ENCODE data around the gene ATAD3C. TPM values are rescaled to one million over a fixed set of nuclear protein-coding genes. Genes with fewer than 3 reads are reported as not detected.

The ATAD3C gene
- total RNA-seq, 2 donors from 2014 or later, result 0.16 to 0.64 TPM

DNA sequence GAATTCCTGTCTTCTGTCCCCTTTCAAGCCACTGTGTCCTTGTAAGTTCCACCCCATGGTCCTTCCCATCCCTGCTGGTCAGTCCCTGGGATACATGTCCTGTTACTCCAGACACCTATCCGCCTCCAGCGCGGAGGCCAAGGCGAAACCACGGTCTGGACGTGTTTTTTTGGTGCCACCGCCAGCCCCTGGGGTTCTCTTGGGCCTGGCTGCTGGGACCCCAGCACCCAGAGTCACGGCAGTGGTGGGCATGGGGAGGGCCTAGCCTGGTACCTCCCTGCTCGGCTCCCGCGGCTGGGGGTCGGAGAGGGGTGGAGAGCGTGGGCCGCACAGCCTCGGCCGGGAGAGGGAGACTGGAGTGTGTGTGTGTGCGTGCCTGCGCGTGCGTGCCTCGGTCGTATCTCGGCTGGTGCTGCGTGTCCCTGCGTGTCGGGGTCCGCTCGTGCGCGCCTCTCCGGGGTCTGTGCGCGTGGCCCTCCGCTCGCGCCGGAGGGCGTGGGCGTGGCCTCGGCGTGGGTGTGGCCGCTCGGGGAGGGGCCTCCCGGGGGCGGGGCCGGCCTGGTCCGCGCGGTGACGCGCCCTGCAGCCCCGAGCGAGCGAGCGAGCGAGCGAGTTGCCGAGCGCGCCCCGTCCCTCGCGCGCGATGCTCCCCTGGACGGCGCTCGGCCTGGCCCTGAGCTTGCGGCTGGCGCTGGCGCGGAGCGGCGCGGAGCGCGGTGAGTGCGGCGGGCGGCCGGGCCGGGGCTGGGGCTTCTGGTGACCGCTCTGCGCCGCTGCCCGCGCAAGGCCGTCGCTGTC lies 14.2 kb upstream of the ATAD3C start, which contains the start of gene VWA1:
VWA1 (plus strand) TSS at position 585 of the 798 bp plus-strand sequence; CDS start at position 644, 59 bp downstream.
- H3K4me3 ChIP-seq, result peak within 1 kb of the TSS; percentile 62
- H3K27ac ChIP-seq, result peak within 1 kb of the TSS; percentile 96
- H3K36me3 ChIP-seq, result no peaks in the 10 kb centered on the region
- TF ChIP-seq, protein P1, sequence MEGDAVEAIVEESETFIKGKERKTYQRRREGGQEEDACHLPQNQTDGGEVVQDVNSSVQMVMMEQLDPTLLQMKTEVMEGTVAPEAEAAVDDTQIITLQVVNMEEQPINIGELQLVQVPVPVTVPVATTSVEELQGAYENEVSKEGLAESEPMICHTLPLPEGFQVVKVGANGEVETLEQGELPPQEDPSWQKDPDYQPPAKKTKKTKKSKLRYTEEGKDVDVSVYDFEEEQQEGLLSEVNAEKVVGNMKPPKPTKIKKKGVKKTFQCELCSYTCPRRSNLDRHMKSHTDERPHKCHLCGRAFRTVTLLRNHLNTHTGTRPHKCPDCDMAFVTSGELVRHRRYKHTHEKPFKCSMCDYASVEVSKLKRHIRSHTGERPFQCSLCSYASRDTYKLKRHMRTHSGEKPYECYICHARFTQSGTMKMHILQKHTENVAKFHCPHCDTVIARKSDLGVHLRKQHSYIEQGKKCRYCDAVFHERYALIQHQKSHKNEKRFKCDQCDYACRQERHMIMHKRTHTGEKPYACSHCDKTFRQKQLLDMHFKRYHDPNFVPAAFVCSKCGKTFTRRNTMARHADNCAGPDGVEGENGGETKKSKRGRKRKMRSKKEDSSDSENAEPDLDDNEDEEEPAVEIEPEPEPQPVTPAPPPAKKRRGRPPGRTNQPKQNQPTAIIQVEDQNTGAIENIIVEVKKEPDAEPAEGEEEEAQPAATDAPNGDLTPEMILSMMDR (IDR thresholded peaks at IDR 0.05), result no peak
- peak within 1 kb of the TSS; percentile 63 to 73 for H3K9ac ChIP-seq (ENCODE audit: low read depth in 2 of 2, low read length in 2 of 2)
- H3K9me3 ChIP-seq, result no peaks in the 10 kb centered on the region
- peaks cover 4% of the 10 kb centered on the region for H3K27me3 ChIP-seq
- peaks cover 40% of the 10 kb centered on the region for H3K4me1 ChIP-seq
- DNase-seq, result peak; percentile 85
- intact Hi-C loops (cut with DNase I), result no loop called here

DNA sequence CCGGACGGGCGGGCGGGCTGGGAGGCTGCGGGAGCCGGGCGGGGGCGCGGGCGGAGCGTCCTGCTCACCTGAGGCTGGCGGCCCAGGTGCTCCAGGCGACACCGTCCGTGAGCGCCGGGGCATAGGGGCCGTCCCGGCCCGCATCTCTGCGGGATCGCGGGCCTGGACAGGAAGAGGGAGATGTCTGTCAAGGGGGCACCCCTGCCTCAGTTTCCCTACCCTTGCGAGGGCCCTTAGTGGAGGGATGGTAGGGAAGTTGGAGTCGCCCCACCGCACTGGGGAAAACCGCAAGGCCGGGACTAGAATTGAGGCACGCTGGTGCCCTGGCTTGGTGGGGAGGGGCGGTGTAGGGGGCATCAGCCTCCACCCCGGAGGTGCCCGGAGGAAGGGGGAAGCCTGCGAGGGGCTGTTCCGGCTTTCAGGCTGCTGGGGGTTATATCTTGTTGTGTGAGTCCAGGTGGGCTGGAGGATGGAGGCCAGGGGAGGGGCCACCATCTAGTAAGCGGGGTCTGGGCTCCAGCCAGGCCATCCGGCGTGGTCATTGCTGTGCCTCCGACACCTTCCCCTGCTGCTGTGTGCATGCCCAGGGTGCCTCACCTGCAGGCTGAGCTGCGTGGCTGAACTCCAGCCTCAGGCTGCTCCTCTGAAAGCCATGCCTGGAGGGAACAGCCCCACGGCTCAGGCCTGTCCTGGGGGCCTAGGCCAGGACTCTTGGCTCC lies 13.4 kb upstream of the ATAD3C start:
- Histone ChIP-seq H3K36me3 (no peaks in the 10 kb centered on the region), H3K4me1 (peaks cover 44% of the 10 kb centered on the region), H3K27ac (peak overlapping the region; percentile 96), H3K9ac (ENCODE audit: low read depth in 2 of 2, low read length in 2 of 2) (peak overlapping the region; percentile 63 to 73), H3K27me3 (peaks cover 4% of the 10 kb centered on the region), H3K9me3 (no peaks in the 10 kb centered on the region), H3K4me3 (peak overlapping the region; percentile 62)
- TF ChIP-seq, protein P1 (IDR thresholded peaks at IDR 0.05), result no peak
- intact Hi-C loops (cut with DNase I), result no loop called here
- DNase-seq, result peak; percentile 30

GRCh38 chr1:1436630-1437032 lies 12.9 kb upstream of the ATAD3C start:
- Histone ChIP-seq H3K4me3 (peak overlapping the region; percentile 62), H3K36me3 (no peaks in the 10 kb centered on the region), H3K27me3 (peaks cover 4% of the 10 kb centered on the region), H3K4me1 (peaks cover 44% of the 10 kb centered on the region), H3K9ac (ENCODE audit: low read depth in 2 of 2, low read length in 2 of 2) (peak overlapping the region; percentile 63 to 73), H3K9me3 (no peaks in the 10 kb centered on the region), H3K27ac (no peak overlapping the region)
- DNase-seq, result no peak
- intact Hi-C loops (cut with DNase I), result no loop called here
- TF ChIP-seq, protein P1 (IDR thresholded peaks at IDR 0.05), result no peak

DNA sequence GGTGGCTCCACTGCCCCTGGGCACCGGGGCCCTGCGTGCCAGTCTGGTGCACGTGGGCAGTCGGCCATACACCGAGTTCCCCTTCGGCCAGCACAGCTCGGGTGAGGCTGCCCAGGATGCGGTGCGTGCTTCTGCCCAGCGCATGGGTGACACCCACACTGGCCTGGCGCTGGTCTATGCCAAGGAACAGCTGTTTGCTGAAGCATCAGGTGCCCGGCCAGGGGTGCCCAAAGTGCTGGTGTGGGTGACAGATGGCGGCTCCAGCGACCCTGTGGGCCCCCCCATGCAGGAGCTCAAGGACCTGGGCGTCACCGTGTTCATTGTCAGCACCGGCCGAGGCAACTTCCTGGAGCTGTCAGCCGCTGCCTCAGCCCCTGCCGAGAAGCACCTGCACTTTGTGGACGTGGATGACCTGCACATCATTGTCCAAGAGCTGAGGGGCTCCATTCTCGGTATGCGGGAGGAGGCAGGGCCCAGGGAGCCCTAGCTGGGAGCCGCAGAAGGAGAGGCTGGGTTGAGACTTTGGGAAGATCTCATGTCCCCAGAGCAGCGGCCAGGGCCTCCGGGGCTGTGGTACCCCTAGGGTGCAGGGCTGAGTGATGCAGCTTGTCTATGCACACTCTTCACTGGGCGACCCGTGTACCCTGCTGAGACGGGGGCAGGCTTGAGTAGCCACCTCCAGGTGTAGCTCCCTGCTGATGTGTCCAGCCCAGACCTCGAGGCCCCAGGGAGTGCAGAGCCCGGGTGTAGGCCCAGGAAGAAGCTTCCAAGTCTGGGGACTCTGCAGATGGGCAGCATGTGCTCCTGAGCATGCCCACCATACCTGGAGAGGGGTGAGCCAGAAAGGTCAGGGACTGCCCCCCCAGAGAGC lies 12.2 kb upstream of the ATAD3C start:
- DNase-seq, result no peak
- H3K9ac ChIP-seq (ENCODE audit: low read depth in 2 of 2, low read length in 2 of 2), result peak overlapping the region; percentile 47 to 55
- peaks cover 4% of the 10 kb centered on the region for H3K27me3 ChIP-seq
- TF ChIP-seq, protein P1 (IDR thresholded peaks at IDR 0.05), result no peak
- intact Hi-C loops (cut with DNase I), result no loop called here
- peaks cover 41% of the 10 kb centered on the region for H3K4me1 ChIP-seq
- H3K4me3 ChIP-seq, result peak overlapping the region; percentile 62
- peak overlapping the region; percentile 25 for H3K27ac ChIP-seq
- no peaks in the 10 kb centered on the region for H3K36me3 ChIP-seq
- H3K9me3 ChIP-seq, result no peaks in the 10 kb centered on the region

DNA sequence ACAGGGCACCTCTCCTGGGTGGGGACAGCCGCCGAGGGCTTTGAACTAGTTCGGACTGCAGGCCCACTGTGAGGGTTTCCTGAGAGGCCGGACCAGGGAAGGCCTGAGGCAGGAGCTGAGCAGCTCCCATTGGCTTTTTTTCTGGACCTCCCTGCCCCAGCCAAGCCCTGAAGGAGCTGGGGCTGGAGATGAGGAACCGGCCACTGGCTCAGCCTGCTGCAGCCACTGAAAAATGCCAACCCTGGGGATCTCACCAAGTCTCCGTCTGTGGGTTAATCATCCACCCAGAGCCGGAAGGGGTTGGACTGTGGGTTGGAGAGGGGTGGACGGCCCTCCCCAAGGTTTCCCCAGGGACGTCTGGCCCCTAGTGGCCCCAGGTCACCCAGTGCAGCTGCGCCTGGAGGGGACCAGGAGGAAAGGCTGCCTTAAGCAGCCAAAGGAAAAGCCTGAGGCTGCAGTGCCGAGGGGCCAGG lies 11.5 kb upstream of the ATAD3C start:
- Histone ChIP-seq H3K9ac (ENCODE audit: low read depth in 2 of 2, low read length in 2 of 2) (peak overlapping the region in 1 of 2 donors; percentile 55), H3K4me3 (no peak overlapping the region), H3K36me3 (no peaks in the 10 kb centered on the region), H3K27me3 (peaks cover 4% of the 10 kb centered on the region), H3K9me3 (no peaks in the 10 kb centered on the region), H3K4me1 (peaks cover 34% of the 10 kb centered on the region), H3K27ac (peak overlapping the region; percentile 25)
- intact Hi-C loops (cut with DNase I), result no loop called here
- peak; percentile 78 for DNase-seq
- TF ChIP-seq, protein P1 (IDR thresholded peaks at IDR 0.05), result no peak

Data from colonic mucosa (tissue), 4 donors.